Brain microvascular endothelial cell (primary cell): ENCODE measurements around the gene RAB40A.

Experiments
- DNase-seq: peaks from one replicate; pipeline ENCODE4 v3.0.0-alpha.2; 2020
- H3K27ac ChIP-seq: fragments of 250-450 bp; sonication (Bioruptor Pico); 2 replicates; pipeline ENCODE4 v1.5.1; 2020; ENCODE audit warnings: mild to moderate bottlenecking, moderate library complexity
- H3K27me3 ChIP-seq: fragments of 250-450 bp; sonication (Bioruptor Pico); replicated peaks from 2 replicates; pipeline ENCODE4 v1.5.1; 2020; ENCODE audit warnings: mild to moderate bottlenecking
- H3K36me3 ChIP-seq: fragments of 250-450 bp; sonication (Bioruptor Pico); replicated peaks from 2 replicates; pipeline ENCODE4 v1.5.1; 2020; ENCODE audit warnings: mild to moderate bottlenecking
- H3K4me3 ChIP-seq: 2 replicates; pipeline ENCODE4 v1.5.1; 2011; ENCODE audit warnings: low read depth, mild to moderate bottlenecking, control low read depth, low read length, moderate library complexity
- in situ Hi-C: cut with HindIII; loops from 2 replicates; pipeline ENCODE4 v1.10.0; 2017; ENCODE audit warnings: low sequenced_read_pairs, low pct_ligation_motif_present
- TF ChIP-seq, protein P1 (sequence below): IDR thresholded peaks from 2 replicates; pipeline ENCODE4 v1.5.1; 2011; ENCODE audit warnings: low read depth, mild to moderate bottlenecking, moderate library complexity, low read length, control low read depth, inconsistent platforms; ENCODE audit errors: missing control alignments

RAB40A gene, protein sequence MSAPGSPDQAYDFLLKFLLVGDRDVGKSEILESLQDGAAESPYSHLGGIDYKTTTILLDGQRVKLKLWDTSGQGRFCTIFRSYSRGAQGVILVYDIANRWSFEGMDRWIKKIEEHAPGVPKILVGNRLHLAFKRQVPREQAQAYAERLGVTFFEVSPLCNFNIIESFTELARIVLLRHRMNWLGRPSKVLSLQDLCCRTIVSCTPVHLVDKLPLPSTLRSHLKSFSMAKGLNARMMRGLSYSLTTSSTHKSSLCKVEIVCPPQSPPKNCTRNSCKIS

GRCh38 chrX:103519389-103519788 is at the start of gene RAB40A:
Gene RAB40A (minus strand): TSS chrX:103519489. CDS start chrX:103500756, 18,733 bp downstream.
- H3K4me3 ChIP-seq = no peak within 1 kb of the TSS
- no peaks in the 10 kb centered on the region for H3K27me3 ChIP-seq
- no peaks in the 10 kb centered on the region for H3K36me3 ChIP-seq
- H3K27ac ChIP-seq = peak within 1 kb of the TSS; percentile 65
- DNase-seq = no peak
- in situ Hi-C loops = no loop called here
- TF ChIP-seq, protein P1, sequence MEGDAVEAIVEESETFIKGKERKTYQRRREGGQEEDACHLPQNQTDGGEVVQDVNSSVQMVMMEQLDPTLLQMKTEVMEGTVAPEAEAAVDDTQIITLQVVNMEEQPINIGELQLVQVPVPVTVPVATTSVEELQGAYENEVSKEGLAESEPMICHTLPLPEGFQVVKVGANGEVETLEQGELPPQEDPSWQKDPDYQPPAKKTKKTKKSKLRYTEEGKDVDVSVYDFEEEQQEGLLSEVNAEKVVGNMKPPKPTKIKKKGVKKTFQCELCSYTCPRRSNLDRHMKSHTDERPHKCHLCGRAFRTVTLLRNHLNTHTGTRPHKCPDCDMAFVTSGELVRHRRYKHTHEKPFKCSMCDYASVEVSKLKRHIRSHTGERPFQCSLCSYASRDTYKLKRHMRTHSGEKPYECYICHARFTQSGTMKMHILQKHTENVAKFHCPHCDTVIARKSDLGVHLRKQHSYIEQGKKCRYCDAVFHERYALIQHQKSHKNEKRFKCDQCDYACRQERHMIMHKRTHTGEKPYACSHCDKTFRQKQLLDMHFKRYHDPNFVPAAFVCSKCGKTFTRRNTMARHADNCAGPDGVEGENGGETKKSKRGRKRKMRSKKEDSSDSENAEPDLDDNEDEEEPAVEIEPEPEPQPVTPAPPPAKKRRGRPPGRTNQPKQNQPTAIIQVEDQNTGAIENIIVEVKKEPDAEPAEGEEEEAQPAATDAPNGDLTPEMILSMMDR = no peak

DNA sequence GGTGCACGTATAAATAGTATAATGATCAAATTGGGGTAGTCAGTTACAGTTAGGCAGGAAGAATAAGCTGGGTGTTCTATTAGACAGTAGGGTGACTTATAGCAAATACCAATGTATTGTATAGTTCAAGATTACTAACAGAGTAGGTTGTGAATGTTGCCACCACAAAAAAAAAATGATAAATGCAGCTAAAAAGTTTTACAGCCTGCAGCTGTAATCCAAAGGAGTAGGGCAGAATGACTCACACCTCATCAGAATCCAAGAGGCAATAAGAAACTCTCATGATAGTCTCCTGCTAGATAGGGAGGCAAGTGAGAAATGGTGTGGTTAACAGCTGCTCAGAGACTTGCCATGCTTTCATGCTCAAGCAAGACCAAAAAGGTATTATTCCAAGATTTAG is 46.5 kb upstream of the RAB40A start:
- no peak overlapping the region for H3K4me3 ChIP-seq
- in situ Hi-C loops = no loop called here
- H3K27me3 ChIP-seq = no peaks in the 10 kb centered on the region
- TF ChIP-seq, protein P1 = no peak
- no peaks in the 10 kb centered on the region for H3K36me3 ChIP-seq
- no peak overlapping the region for H3K27ac ChIP-seq
- DNase-seq = peak; percentile 33

GRCh38 chrX:103565197-103565596 is 45.9 kb upstream of the RAB40A start:
- in situ Hi-C loops = no loop called here
- H3K36me3 ChIP-seq = no peaks in the 10 kb centered on the region
- no peaks in the 10 kb centered on the region for H3K27me3 ChIP-seq
- no peak overlapping the region for H3K27ac ChIP-seq
- H3K4me3 ChIP-seq = no peak overlapping the region
- TF ChIP-seq, protein P1 = no peak
- no peak for DNase-seq

DNA sequence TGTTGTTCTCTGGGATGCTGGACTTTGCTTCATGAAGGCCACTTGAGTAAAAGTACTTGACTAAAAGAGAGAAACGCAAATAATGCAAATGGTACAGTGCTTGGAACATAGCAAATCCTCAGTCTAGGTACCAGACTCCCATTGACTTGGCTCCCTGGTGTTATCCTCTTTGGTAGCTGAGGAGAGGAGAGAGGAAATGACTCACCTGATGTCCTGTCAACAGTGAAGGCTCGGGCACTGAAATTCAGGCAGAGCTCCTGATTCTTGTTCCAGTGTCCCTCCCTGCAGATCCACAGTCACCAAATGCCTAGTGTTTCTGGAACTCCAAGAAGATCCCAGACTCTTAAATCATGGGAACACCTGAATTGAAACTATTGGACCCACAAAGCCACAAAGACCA is 43.5 kb upstream of the RAB40A start:
- DNase-seq = no peak
- Histone ChIP-seq H3K27ac (no peak overlapping the region), H3K4me3 (no peak overlapping the region), H3K36me3 (no peaks in the 10 kb centered on the region), H3K27me3 (no peaks in the 10 kb centered on the region)
- TF ChIP-seq, protein P1 = no peak
- in situ Hi-C loops = no loop called here

- Histone ChIP-seq H3K27ac (no peak overlapping the region), H3K36me3 (no peaks in the 10 kb centered on the region), H3K4me3 (no peak overlapping the region), H3K27me3 (no peaks in the 10 kb centered on the region)
- DNase-seq = no peak
- TF ChIP-seq, protein P1 = no peak
- in situ Hi-C loops = no loop called here
These were observed 41.0 kb upstream of the RAB40A start for GRCh38 chrX:103560256-103560655.

- TF ChIP-seq, protein P1 = no peak
- Histone ChIP-seq H3K27ac (no peak overlapping the region), H3K27me3 (no peaks in the 10 kb centered on the region), H3K4me3 (no peak overlapping the region), H3K36me3 (no peaks in the 10 kb centered on the region)
- DNase-seq = no peak
- in situ Hi-C loops = no loop called here
These were observed 37.8 kb upstream of the RAB40A start for GRCh38 chrX:103556963-103557612.
